ENCODE measurements around the gene GIMAP6.
"Not testable (repeated sequence)": the region's sequence is repeated elsewhere in the genome, so short reads cannot be mapped to it uniquely, and the experiment has no call there.

Gene GIMAP6

DNA sequence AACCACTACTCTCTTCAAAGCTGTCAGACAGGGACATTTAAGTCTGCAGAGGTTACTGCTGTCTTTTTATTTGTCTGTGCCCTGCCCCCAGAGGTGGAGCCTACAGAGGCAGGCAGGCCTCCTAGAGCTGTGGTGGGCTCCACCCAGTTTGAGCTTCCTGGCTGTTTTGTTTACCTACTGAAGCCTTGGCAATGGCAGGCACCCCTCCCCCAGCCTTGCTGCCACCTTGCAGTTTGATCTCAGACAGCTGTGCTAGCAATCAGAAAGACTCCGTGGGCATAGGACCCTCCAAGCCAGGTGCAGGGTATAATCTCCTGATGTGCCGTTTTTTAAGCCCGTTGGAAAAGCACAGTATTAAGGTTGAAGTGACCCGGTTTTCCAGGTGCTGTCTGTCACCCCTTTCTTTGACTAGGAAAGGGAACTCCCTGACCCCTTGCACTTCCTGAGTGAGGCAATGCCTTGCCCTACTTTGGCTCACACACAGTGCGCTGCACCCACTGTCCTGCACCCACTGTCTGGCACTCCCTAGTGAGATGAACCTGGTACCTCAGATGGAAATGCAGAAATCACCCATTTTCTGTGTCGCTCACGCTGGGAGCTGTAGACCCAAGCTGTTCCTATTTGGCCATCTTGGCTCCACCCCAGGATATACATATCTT is 52.1 kb downstream of the GIMAP6 start:
- DNase-seq, result not testable (repeated sequence)

Measured in NCI-H1092 treated with DMSO at 0.1 percent for 48 hours (cell line).